Glutamatergic neuron (in vitro differentiated cells): ENCODE measurements around the gene NDUFB11. TPM values are rescaled to one million over a fixed set of nuclear protein-coding genes. Genes with fewer than 3 reads are reported as not detected.

Experiments used
- DNase-seq: peaks from one replicate; pipeline ENCODE4 v3.0.0; 2022
- H3K27ac Mint-ChIP-seq: one replicate; pipeline ENCODE4 v1.8.0; 2020; ENCODE audit warnings: mild to moderate bottlenecking, mixed read lengths, inconsistent platforms; ENCODE audit not compliant: unreplicated experiment
- H3K27me3 Mint-ChIP-seq: one replicate; pipeline ENCODE4 v1.8.0; 2020; ENCODE audit warnings: mild to moderate bottlenecking, moderate library complexity, mixed read lengths, inconsistent platforms; ENCODE audit not compliant: unreplicated experiment
- H3K36me3 Mint-ChIP-seq: one replicate; pipeline ENCODE4 v1.8.0; 2020; ENCODE audit warnings: mild to moderate bottlenecking, mixed read lengths, inconsistent platforms; ENCODE audit not compliant: unreplicated experiment
- H3K4me1 Mint-ChIP-seq: one replicate; pipeline ENCODE4 v1.8.0; 2020; ENCODE audit warnings: mild to moderate bottlenecking, low read depth, mixed read lengths, inconsistent platforms; ENCODE audit not compliant: unreplicated experiment
- H3K4me3 Mint-ChIP-seq: one replicate; pipeline ENCODE4 v1.8.0; 2020; ENCODE audit warnings: mild to moderate bottlenecking, mixed read lengths, inconsistent platforms; ENCODE audit not compliant: unreplicated experiment
- H3K9me3 Mint-ChIP-seq: one replicate; pipeline ENCODE4 v1.8.0; 2020; ENCODE audit warnings: mild to moderate bottlenecking, moderate library complexity, mixed read lengths, inconsistent platforms; ENCODE audit not compliant: unreplicated experiment
- total RNA-seq: library from RNA; stranded (reverse); fragmentation: NEBNext Ultra II Directional; extraction: Animal tissue kit (Norgen Biotek cat#: 25700); gene quantifications from one replicate; pipeline ENCODE4 v1.2.1, GENCODE V29; 2021; ENCODE audit not compliant: unreplicated experiment
- TF ChIP-seq, protein P1 (sequence below): fragments of 200-600 bp; sonication (generic); IDR thresholded peaks from one replicate; pipeline ENCODE4 v1.5.0; 2021; ENCODE audit not compliant: partially characterized antibody, unreplicated experiment

NDUFB11 gene
- total RNA-seq, 1 donor from 2014 or later, result 161 TPM

- TF ChIP-seq, protein P1, sequence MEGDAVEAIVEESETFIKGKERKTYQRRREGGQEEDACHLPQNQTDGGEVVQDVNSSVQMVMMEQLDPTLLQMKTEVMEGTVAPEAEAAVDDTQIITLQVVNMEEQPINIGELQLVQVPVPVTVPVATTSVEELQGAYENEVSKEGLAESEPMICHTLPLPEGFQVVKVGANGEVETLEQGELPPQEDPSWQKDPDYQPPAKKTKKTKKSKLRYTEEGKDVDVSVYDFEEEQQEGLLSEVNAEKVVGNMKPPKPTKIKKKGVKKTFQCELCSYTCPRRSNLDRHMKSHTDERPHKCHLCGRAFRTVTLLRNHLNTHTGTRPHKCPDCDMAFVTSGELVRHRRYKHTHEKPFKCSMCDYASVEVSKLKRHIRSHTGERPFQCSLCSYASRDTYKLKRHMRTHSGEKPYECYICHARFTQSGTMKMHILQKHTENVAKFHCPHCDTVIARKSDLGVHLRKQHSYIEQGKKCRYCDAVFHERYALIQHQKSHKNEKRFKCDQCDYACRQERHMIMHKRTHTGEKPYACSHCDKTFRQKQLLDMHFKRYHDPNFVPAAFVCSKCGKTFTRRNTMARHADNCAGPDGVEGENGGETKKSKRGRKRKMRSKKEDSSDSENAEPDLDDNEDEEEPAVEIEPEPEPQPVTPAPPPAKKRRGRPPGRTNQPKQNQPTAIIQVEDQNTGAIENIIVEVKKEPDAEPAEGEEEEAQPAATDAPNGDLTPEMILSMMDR, result no peak
- no peaks in the 10 kb centered on the region for H3K4me1 Mint-ChIP-seq
- H3K9me3 Mint-ChIP-seq, result peaks cover 4% of the 10 kb centered on the region
- no peaks in the 10 kb centered on the region for H3K36me3 Mint-ChIP-seq
- H3K4me3 Mint-ChIP-seq, result no peak overlapping the region
- no peak overlapping the region for H3K27ac Mint-ChIP-seq
- H3K27me3 Mint-ChIP-seq, result peaks cover 4% of the 10 kb centered on the region
- no peak for DNase-seq
Observed at GRCh38 chrX:47170861-47171692, 26.6 kb upstream of the NDUFB11 start.

DNA sequence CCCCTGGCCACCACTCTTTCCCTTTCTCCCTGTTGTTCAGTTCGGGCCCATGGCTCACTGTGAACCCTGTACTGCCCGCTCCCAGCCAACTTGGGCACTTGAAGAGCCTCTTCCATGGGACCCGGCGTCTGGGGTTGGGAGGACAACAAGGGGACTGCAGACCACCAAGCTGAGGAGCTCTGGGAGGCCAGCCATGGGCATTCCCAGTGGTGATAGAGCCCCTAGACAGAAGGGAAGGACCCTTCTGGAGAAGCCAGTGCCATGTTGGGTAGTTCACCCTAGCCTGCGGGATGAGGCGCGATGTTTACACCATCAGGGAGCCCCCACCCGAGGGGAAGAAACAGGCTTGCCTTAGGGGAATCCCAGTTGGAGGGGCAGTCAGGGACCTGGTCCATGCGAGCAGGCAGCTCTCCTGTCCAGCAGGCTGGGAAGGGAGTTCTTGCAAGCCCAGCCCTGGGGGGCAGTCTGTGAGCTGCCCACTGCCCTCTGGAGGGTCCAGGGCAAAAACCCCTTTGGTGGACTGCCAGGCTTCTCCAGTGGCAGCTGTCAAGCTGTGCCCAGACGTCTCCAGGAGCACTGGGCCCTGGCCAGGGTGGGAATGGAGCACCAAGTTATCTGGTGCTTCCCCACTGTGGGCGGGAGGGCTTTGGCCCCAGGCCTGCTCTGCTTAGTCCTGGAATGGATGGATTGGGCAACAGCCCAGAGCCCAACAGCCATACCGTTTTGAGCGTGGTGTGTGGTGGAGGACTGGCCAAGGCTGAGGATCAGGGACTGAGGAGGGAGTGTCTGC, 25.4 kb upstream of the NDUFB11 start:
- no peak for DNase-seq
- no peaks in the 10 kb centered on the region for H3K4me1 Mint-ChIP-seq
- no peak overlapping the region for H3K4me3 Mint-ChIP-seq
- TF ChIP-seq, protein P1, result no peak
- H3K27me3 Mint-ChIP-seq, result peaks cover 4% of the 10 kb centered on the region
- H3K36me3 Mint-ChIP-seq, result no peaks in the 10 kb centered on the region
- peaks cover 4% of the 10 kb centered on the region for H3K9me3 Mint-ChIP-seq
- no peak overlapping the region for H3K27ac Mint-ChIP-seq

- H3K36me3 Mint-ChIP-seq, result no peaks in the 10 kb centered on the region
Observed at GRCh38 chrX:47169273-47169672, 24.8 kb upstream of the NDUFB11 start.

GRCh38 chrX:47168495-47169073, 24.1 kb upstream of the NDUFB11 start:
- no peaks in the 10 kb centered on the region for H3K4me1 Mint-ChIP-seq
- H3K4me3 Mint-ChIP-seq, result no peak overlapping the region
- peaks cover 4% of the 10 kb centered on the region for H3K27me3 Mint-ChIP-seq
- no peak for DNase-seq
- H3K9me3 Mint-ChIP-seq, result peaks cover 4% of the 10 kb centered on the region
- no peak overlapping the region for H3K27ac Mint-ChIP-seq
- no peaks in the 10 kb centered on the region for H3K36me3 Mint-ChIP-seq
- TF ChIP-seq, protein P1, result no peak

More at GRCh38 chrX:47169273-47169672, 24.8 kb upstream of the NDUFB11 start:
- TF ChIP-seq, protein P1, result no peak
- Mint-ChIP-seq H3K27me3 (peaks cover 4% of the 10 kb centered on the region), H3K4me1 (no peaks in the 10 kb centered on the region), H3K4me3 (no peak overlapping the region), H3K9me3 (peaks cover 4% of the 10 kb centered on the region), H3K27ac (no peak overlapping the region)
- DNase-seq, result no peak

- no peak overlapping the region for H3K4me3 Mint-ChIP-seq
- H3K27me3 Mint-ChIP-seq, result peaks cover 4% of the 10 kb centered on the region
- H3K27ac Mint-ChIP-seq, result no peak overlapping the region
- peaks cover 2% of the 10 kb centered on the region for H3K9me3 Mint-ChIP-seq
- DNase-seq, result no peak
- H3K36me3 Mint-ChIP-seq, result no peaks in the 10 kb centered on the region
- TF ChIP-seq, protein P1, result no peak
- H3K4me1 Mint-ChIP-seq, result no peaks in the 10 kb centered on the region
Observed at GRCh38 chrX:47166126-47166525, 21.6 kb upstream of the NDUFB11 start.
